Neural crest cell (in vitro differentiated cells): ENCODE data around the gene STAMBP. TPM values are rescaled to one million over a fixed set of nuclear protein-coding genes. Genes with fewer than 3 reads are reported as not detected.

Experiments
- DNase-seq: peaks from one replicate; pipeline ENCODE4 v3.0.0; 2021; ENCODE audit warnings: low read depth, mixed read lengths, low spot score
- H3K27ac Mint-ChIP-seq: one replicate; pipeline ENCODE4 v1.8.0; 2021; ENCODE audit warnings: mild to moderate bottlenecking, mixed read lengths; ENCODE audit not compliant: unreplicated experiment
- H3K27me3 Mint-ChIP-seq: 2 replicates; pipeline ENCODE4 v1.8.0; 2021; ENCODE audit warnings: low read depth, mild to moderate bottlenecking, mixed read lengths
- H3K36me3 Mint-ChIP-seq: 2 replicates; pipeline ENCODE4 v1.8.0; 2021; ENCODE audit warnings: low read depth, mild to moderate bottlenecking, mixed read lengths
- H3K4me1 Mint-ChIP-seq: 2 replicates; pipeline ENCODE4 v1.8.0; 2021; ENCODE audit warnings: mixed read lengths
- H3K4me3 Mint-ChIP-seq: one replicate; pipeline ENCODE4 v1.8.0; 2021; ENCODE audit warnings: mild to moderate bottlenecking, mixed read lengths
- H3K9me3 Mint-ChIP-seq: 2 replicates; pipeline ENCODE4 v1.8.0; 2021; ENCODE audit warnings: mixed read lengths
- total RNA-seq: library from RNA; stranded (reverse); gene quantifications from 2 replicates; pipeline ENCODE4 v1.2.1, GENCODE V29; 2021
- TF ChIP-seq, protein P1 (sequence below): fragments of 200-600 bp; sonication (generic); conservative IDR thresholded peaks from 2 replicates; pipeline ENCODE4 v1.5.0; 2021; ENCODE audit warnings: antibody characterized with exemption, mild to moderate bottlenecking

STAMBP gene
- total RNA-seq, 1 donor from 2014 or later, result 37.4 TPM

DNA sequence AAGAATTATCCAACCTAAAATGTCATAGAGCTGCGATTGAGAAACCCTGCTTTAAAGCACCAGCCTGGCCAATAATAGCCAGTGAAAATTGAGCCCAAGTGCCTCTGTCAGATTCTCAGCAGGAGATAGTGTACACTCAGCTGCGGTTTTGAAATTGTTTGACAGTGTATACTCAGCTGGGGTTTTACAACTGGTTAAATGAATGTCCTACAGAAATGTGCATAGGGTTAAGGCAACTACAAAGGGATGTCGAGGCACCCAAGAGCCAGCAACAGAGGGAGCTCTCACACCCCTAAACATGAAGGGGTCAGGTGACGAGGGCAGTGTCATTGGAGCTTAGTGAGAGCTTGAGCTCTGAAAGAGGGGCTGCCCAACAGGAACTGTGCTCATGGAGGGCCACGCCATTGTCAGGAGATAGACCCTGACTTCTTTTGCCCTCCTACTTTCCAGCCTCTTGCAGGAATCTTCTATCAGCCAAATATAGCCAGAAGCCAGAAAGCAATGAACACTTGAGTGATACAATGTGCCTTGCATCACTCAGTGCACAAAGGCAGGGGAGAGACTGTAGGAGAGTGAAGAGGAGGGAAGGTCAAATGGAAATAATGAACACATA, 79.2 kb downstream of the STAMBP start:
- Mint-ChIP-seq H3K4me1 (no peaks in the 10 kb centered on the region), H3K9me3 (no peaks in the 10 kb centered on the region), H3K36me3 (no peaks in the 10 kb centered on the region), H3K4me3 (no peak overlapping the region), H3K27me3 (no peaks in the 10 kb centered on the region), H3K27ac (no peak overlapping the region)
- TF ChIP-seq, protein P1, sequence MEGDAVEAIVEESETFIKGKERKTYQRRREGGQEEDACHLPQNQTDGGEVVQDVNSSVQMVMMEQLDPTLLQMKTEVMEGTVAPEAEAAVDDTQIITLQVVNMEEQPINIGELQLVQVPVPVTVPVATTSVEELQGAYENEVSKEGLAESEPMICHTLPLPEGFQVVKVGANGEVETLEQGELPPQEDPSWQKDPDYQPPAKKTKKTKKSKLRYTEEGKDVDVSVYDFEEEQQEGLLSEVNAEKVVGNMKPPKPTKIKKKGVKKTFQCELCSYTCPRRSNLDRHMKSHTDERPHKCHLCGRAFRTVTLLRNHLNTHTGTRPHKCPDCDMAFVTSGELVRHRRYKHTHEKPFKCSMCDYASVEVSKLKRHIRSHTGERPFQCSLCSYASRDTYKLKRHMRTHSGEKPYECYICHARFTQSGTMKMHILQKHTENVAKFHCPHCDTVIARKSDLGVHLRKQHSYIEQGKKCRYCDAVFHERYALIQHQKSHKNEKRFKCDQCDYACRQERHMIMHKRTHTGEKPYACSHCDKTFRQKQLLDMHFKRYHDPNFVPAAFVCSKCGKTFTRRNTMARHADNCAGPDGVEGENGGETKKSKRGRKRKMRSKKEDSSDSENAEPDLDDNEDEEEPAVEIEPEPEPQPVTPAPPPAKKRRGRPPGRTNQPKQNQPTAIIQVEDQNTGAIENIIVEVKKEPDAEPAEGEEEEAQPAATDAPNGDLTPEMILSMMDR, result no peak
- DNase-seq, result no peak

DNA sequence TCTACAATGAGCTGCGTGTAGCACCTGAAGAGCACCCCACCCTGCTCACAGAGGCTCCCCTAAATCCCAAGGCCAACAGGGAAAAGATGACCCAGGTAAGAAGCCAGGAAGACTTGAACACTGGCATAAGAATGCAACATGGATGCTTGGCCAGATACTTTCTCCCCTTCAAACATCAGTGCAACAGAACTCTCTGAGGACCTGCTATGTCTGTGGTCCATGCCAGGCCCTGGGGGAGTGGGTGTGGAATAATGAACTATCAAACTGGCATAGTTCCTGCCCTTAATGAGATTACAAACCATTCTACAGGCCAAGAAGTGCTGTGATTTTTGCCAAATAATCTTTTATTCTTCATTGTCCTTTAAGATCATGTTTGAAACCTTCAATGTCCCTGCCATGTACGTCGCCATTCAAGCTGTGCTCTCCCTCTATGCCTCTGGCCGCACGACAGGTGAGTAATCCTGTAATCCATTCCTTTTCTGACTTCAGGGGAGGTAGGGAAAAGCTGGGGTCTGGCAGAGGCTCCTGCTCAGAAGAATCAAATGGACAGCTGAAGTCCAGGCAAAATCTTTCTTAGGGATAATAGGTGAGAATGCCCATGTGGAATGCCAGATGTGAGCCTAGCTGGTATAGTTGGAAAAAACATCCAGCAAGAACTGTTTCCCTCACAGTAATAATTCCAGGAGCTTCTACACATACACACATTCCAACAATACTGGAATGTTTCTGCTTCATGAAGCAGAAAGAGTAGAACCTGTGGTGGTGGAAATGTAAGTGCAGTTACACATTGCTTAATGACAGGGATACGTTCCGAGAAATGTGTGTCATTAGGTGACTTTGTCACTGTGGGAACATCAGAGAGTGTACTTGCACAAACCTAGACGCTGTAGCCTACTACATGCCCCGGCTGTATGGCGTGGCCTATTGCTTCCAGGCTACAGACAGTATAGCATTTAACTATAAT, 80.2 kb downstream of the STAMBP start:
- Mint-ChIP-seq H3K36me3 (no peaks in the 10 kb centered on the region), H3K9me3 (no peaks in the 10 kb centered on the region), H3K27ac (no peak overlapping the region), H3K4me3 (no peak overlapping the region), H3K27me3 (no peaks in the 10 kb centered on the region), H3K4me1 (no peaks in the 10 kb centered on the region)
- TF ChIP-seq, protein P1, result no peak
- DNase-seq, result no peak

DNA sequence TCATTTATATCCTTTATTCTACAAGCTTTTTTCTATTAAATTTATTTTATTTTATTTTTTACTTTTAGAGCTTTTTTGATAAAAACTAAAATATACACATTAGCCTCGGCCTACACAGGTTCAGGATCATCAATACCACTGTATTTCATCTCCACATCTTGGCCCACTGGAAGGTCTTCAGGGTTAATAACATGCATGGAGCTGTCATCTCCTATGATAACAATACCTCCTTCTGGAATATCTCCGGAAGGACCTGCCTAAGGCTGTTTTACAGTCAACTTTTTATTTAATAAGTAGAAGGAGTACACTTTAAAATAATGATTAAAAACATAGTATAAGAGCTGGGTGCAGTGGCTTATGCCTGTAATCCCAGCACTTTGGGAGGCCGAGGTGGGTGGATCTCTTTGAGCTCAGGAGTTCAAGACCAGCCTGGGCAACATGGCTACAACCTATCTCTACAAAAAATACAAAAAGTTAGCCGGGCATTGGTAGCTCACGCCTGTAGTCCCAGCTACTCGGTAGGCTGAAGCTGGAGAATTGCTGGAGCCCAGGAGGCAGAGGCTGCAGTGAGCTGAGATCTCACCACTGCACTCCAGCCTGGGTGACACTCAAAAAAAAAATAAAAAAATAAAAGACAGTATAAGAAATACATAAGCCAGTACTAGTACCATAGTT, 82.2 kb downstream of the STAMBP start:
- H3K36me3 Mint-ChIP-seq, result no peaks in the 10 kb centered on the region
- H3K4me1 Mint-ChIP-seq, result no peaks in the 10 kb centered on the region
- H3K27ac Mint-ChIP-seq, result no peak overlapping the region
- H3K9me3 Mint-ChIP-seq, result no peaks in the 10 kb centered on the region
- H3K4me3 Mint-ChIP-seq, result no peak overlapping the region
- TF ChIP-seq, protein P1, result no peak
- no peak for DNase-seq
- no peaks in the 10 kb centered on the region for H3K27me3 Mint-ChIP-seq

DNA sequence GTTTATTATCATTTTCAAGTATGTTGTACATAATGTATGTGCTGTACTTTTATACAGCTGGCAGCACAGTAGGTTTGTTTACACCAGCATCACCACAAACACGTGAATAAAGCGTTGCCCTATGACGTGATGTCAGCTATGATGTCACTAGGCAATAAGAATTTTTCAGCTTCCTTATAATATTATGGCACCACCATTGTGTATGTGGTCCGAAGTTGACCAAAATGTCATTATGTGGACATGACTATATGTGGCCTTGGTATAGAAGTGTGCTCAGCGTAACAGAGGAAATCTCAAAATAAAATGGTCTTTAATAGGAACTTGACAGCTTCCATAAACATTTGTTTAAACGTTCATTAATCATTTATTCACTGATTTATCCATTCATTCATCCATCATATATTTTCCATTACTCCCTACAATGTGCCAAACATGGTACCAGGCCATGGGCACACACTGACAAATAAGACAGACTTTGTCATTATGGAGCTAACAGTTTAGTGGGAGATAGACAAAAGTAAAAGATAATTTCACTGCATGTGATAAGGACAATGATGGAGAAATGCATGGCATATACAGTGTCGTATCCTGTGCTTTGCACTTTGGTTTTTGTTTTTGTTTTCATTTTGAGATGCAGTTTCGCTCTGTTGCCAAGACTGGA, 82.9 kb downstream of the STAMBP start:
- Mint-ChIP-seq H3K36me3 (no peaks in the 10 kb centered on the region), H3K4me1 (no peaks in the 10 kb centered on the region), H3K27ac (no peak overlapping the region), H3K27me3 (no peaks in the 10 kb centered on the region), H3K9me3 (no peaks in the 10 kb centered on the region), H3K4me3 (no peak overlapping the region)
- TF ChIP-seq, protein P1, result no peak
- DNase-seq, result no peak

DNA sequence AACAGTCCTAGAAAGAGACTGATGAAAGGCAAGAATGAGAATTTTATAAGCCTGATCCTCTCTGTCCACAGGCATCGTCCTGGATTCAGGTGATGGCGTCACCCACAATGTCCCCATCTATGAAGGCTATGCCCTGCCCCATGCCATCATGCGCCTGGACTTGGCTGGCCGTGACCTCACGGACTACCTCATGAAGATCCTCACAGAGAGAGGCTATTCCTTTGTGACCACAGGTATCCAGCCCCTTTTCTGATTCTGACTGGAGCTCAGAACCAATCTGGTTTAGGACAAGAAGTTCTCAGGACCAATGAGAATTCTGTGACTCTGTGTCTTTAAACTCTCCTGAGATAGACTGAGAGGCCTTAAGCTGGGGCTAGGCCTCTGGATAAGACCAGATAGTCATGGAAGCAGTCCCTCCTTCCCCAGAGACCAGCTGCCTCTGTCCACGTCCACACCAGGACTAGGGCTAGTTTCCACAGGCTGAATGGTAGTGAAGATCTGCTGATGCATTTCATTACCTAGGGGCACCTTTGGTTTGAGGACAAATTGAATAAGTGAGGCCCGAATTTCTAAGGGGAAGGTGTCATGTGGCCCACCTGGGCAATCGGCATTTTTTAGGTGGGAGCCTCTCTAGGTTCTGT, 84.8 kb downstream of the STAMBP start:
- Mint-ChIP-seq H3K27me3 (peaks cover 8% of the 10 kb centered on the region), H3K36me3 (no peaks in the 10 kb centered on the region), H3K27ac (no peak overlapping the region), H3K4me3 (no peak overlapping the region), H3K9me3 (no peaks in the 10 kb centered on the region), H3K4me1 (no peaks in the 10 kb centered on the region)
- TF ChIP-seq, protein P1, result no peak
- no peak for DNase-seq
